HG02759 (cell line): ENCODE data around the gene DPH6.
"Not testable (repeated sequence)": the region's sequence is repeated elsewhere in the genome, so short reads cannot be mapped to it uniquely, and the experiment has no call there.

Experiments
- ATAC-seq: cut with Tn5 transposase; IDR thresholded peaks from one replicate; pipeline ENCODE4 v1.9.1; 2021; ENCODE audit warnings: mild to moderate bottlenecking, moderate library complexity; ENCODE audit not compliant: unreplicated experiment

The DPH6 gene

DNA sequence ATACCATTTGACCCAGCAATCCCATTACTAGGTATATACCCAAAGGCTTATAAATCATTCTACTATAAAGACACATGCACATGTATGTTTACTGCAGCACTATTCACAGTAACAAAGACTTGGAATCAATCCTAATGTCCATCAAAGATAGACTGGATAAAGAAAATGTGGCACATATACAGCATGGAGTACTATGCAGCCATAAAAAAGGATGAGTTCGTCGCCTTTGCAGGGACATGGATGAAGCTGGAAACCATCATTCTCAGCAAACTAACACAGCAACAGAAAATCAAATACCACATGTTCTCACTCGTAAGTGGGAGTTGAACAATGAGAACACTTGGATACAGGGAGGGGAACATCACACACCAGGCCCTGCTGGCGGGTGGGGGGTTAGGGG, 104.7 kb downstream of the DPH6 start:
- ATAC-seq: not testable (repeated sequence)

DNA sequence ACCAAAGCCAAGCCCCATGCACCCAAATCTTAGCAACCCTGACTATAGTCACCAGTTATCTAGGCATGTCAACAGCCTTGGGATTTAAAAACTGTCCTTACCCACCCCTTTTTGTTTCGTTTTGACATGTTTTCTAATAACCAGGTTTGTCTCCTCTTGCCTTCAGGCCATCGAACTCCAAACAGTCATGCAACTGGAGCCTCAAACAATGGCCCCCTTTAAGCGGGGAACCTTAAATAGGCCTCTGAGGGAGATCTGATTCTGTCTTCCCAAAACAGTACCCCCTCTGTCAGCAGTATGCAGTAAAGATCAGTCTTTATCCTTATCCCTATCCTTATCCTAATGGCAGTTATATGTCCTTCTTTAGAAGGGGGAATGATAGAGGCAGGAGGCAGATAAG, 105.7 kb downstream of the DPH6 start:
- ATAC-seq: no peak

GRCh38 chr15:35439291-35439690, 106.7 kb downstream of the DPH6 start:
- ATAC-seq: no peak

- ATAC-seq: no peak
Measured at GRCh38 chr15:35437157-35437556, 108.8 kb downstream of the DPH6 start.

DNA sequence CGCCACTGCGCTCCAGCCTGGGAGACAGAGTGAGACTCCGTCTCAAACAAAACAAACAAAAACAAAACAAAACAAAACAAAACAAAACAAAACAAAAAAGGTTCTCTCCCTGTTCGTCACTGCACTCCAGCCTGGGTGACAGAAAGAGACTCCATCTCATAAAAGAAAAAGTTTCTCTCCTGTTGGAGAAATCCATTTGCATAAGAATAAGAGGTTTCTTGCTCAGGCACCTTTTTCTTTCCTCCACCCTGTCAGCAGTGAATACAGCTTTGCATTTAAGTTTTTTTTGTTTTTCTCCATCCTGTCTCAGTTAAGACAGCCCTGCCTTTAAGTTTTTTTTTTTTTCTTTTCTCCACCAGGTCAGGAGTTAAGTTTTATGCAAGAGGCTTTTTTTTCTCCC, 109.5 kb downstream of the DPH6 start:
- no peak for ATAC-seq

DNA sequence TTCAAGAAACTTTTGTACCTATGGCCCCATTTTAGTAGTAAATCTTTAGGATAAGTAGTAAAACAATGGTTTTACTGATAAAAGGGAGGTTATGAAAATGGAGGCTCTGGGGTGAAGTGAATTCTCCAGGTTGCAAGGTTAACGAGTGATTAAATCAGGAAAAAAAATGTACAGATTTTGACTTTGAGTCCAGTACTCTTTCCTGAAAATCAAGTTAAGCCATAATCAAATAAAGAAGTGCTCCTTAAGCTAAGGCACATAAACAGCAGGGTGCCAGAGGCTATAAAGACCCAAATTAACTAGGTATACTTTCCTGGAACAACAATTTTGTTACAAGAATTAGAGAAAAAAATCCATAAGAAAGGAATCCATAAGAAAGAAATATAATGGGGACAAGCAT, 114.7 kb downstream of the DPH6 start:
- no peak for ATAC-seq

- no peak for ATAC-seq
Measured at GRCh38 chr15:35430301-35430700, 115.7 kb downstream of the DPH6 start.

DNA sequence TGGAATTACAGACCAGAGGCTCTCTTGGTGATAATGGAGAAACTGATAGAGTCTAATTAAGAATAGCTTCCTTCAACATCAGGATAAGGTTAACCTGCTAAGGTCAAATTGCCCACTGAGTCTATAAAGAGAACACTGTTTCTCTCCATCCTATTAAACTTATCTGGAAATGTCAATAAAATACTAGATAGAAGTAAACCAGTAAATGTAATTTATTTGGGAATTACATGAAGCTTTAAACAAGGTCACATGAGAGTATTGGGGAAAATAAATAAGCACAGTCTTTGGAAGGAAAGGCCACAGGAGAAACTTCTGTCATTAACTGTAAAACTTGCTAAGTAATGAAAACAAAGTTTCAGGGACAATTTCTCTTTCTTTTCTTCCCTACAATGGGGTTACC, 118.5 kb downstream of the DPH6 start:
- ATAC-seq: no peak

DNA sequence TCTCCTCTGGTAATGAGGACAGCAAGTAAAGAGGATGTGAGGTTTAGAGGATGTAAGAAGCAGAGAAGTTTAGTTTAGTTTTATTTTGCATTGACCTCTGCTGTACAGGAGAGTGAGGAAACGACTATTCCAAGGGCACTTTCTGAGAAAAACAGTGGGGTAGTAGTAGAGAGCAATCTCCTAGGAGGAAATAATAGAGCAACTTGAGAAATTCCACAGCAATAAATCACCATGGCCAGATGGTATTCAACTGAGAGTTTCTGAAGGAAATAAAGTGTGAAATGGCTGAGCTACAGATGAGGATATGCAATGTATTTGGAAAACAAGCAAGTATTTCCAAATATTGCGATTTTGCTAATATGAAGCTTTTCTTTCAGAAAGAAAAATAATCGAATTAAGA, 118.9 kb downstream of the DPH6 start:
- no peak for ATAC-seq

GRCh38 chr15:35410775-35411174, 135.2 kb downstream of the DPH6 start:
- no peak for ATAC-seq

- ATAC-seq: no peak
Measured at GRCh38 chr15:35399901-35400300, 146.1 kb downstream of the DPH6 start.

GRCh38 chr15:35397027-35397426, 148.9 kb downstream of the DPH6 start:
- ATAC-seq: no peak

GRCh38 chr15:35394416-35394815, 151.5 kb downstream of the DPH6 start:
- no peak for ATAC-seq

- ATAC-seq: no peak
Measured at GRCh38 chr15:35393398-35393797, 152.6 kb downstream of the DPH6 start.

DNA sequence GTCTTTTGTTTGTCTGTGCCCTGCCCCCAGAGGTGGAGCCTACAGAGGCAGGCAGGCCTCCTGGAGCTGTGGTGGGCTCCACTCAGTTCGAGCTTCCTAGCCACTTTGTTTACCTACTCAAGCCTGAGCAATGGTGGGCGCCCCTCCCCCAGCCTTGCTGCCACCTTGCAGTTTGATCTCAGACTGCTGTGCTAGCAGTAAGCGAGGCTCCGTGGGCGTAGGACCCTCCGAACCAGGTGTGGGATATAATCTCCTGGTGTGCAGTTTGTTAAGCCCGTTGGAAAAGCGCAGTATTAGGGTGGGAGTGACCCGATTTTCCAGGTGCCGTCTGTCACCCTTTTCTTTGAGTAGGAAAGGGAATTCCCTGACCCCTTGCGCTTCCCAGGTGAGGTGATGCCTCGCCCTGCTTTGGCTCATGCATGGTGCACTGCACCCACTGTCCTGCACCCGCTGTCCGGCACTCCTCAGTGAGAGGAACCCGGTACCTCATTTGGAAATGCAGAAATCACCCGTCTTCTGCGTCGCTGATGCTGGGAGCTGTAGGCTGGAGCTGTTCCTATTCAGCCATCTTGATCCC, 154.5 kb downstream of the DPH6 start:
- not testable (repeated sequence) for ATAC-seq

GRCh38 chr15:35383506-35383905, 162.5 kb downstream of the DPH6 start:
- ATAC-seq: no peak

DNA sequence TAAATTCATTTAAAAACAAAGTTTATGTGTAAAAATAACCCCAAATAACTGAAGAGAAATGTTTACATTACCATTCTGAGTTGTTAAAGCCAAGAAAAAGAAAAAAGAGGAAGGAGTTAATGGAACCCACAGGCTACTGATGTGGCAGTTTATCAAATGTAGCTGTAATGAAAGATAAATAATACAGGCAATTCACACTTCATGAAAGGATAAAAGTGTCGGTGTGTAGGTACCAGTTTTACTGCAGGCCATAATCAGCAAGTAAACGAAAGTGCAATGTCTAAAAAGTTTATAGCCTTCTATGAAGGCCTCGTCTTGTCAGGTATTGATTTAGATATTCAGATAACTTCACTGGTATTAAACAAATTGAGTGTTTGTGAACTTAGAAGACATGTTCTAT, 164.6 kb downstream of the DPH6 start:
- ATAC-seq: no peak

DNA sequence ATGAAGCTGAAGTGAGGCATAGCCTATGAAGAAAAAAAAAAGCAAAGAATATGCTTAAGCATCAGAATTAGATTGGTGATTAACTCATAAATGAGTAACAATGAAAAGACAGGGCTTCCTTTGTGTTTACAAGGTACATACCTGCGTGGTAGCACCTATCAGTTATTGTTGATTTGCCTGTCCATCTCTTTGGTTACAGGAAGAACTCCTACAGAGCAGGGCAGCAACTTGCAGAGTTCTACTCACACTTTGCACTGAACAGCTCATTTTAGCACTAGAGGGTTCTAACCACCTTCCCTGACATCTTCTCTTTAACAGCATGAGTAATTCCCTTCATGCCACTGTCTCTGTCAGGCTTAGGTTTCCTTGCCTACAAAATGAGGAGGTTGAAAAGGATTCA, 166.0 kb downstream of the DPH6 start:
- no peak for ATAC-seq

GRCh38 chr15:35378454-35378853, 167.5 kb downstream of the DPH6 start:
- not testable (repeated sequence) for ATAC-seq

DNA sequence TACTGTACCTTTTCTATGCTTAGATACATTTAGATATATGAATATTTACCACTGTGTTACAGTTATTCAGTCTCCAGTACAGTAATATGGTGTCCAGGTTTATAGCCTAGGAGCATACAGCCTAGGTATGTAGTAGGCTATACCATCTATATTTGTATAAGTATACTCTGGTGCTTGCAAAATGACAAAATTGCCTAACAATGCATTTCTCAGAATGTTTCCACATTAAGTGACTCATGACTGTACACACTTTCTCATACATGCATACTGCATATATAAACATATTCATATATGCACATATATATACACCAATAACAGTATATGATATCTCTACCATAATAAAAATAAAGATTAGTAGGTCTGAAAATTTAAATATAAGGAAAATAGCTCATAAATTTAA, 169.3 kb downstream of the DPH6 start:
- no peak for ATAC-seq

- ATAC-seq: no peak
Measured at GRCh38 chr15:35374661-35375060, 171.3 kb downstream of the DPH6 start.

GRCh38 chr15:35362195-35362829, 183.7 kb downstream of the DPH6 start:
- ATAC-seq: no peak

DNA sequence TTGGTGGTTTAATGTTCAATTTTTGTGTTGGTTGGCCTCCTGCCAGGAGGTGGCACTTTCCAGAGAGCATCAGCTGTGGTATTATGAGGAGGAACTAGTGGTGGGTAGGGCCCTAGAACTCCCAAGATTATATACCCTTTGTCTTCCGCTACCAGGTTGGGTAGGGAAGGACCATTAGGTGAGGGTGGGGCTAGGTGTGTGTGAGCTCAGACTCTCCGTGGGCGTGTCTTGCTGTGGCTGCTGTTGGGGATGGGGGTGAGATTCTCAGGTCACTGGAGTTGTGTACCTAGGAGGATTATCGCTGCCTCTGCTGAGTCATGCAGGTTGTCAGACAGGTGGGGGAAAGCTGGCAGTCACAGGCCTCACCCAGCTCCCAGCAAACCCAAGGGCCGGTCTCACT, 187.1 kb downstream of the DPH6 start:
- no peak for ATAC-seq
